MM.1S (cell line): Measurements from ENCODE around the gene SOX9.

Experiments used
- DNase-seq: peaks from one replicate; pipeline ENCODE4 v3.0.0-alpha.2; 2015
- H2AFZ ChIP-seq: fragments of 300-600 bp; sonication (generic); 2 replicates; pipeline ENCODE4 v1.6.0; 2016; ENCODE audit warnings: antibody characterized with exemption, low read length
- H3F3A ChIP-seq: fragments of 300-600 bp; sonication (generic); 2 replicates; pipeline ENCODE4 v1.6.1; 2016; ENCODE audit warnings: mild to moderate bottlenecking, antibody characterized with exemption, low read length, moderate library complexity, mixed read lengths; ENCODE audit not compliant: insufficient read depth
- H3K27ac ChIP-seq: fragments of 300-600 bp; sonication (generic); 2 replicates; pipeline ENCODE4 v1.5.1; 2016; ENCODE audit warnings: mild to moderate bottlenecking, low read length
- H3K27me3 ChIP-seq: fragments of 300-600 bp; sonication (generic); replicated peaks from 2 replicates; pipeline ENCODE4 v1.6.0; 2016; ENCODE audit warnings: low read length; ENCODE audit not compliant: insufficient read depth
- H3K36me3 ChIP-seq: fragments of 300-600 bp; sonication (generic); replicated peaks from 2 replicates; pipeline ENCODE4 v1.6.1; 2016; ENCODE audit warnings: mild to moderate bottlenecking, low read length, mixed read lengths; ENCODE audit not compliant: insufficient read depth
- H3K4me1 ChIP-seq: fragments of 300-600 bp; sonication (generic); 2 replicates; pipeline ENCODE4 v1.6.1; 2016; ENCODE audit warnings: low read length, mixed read lengths
- H3K4me2 ChIP-seq: fragments of 300-600 bp; sonication (generic); 2 replicates; pipeline ENCODE4 v1.6.0; 2016; ENCODE audit warnings: low read depth, low read length
- H3K4me3 ChIP-seq: fragments of 300-600 bp; sonication (generic); 2 replicates; pipeline ENCODE4 v1.5.1; 2016; ENCODE audit warnings: low read length, mixed read lengths
- H3K79me2 ChIP-seq: fragments of 300-600 bp; sonication (generic); 2 replicates; pipeline ENCODE4 v1.6.1; 2016; ENCODE audit warnings: mixed run types, low read length, mixed read lengths
- H3K9ac ChIP-seq: fragments of 300-600 bp; sonication (generic); 2 replicates; pipeline ENCODE4 v1.6.1; 2016; ENCODE audit warnings: low read length, mixed read lengths
- H3K9me2 ChIP-seq: fragments of 300-600 bp; sonication (generic); replicated peaks from 2 replicates; pipeline ENCODE4 v1.6.1; 2016; ENCODE audit warnings: mild to moderate bottlenecking, low read length, mixed read lengths; ENCODE audit not compliant: insufficient read depth
- H3K9me3 ChIP-seq: fragments of 300-600 bp; sonication (generic); replicated peaks from 2 replicates; pipeline ENCODE4 v1.6.1; 2016; ENCODE audit warnings: mild to moderate bottlenecking, low read length, mixed read lengths; ENCODE audit not compliant: insufficient read depth
- H4K20me1 ChIP-seq: fragments of 300-600 bp; sonication (generic); 2 replicates; pipeline ENCODE4 v1.6.1; 2016; ENCODE audit warnings: mild to moderate bottlenecking, low read length, moderate library complexity, mixed read lengths; ENCODE audit not compliant: insufficient read depth
- CTCF ChIP-seq: fragments of 300-600 bp; sonication (generic); IDR thresholded peaks from 2 replicates; pipeline ENCODE4 v1.5.1; 2016; ENCODE audit warnings: antibody characterized with exemption, low read length, mixed read lengths
- EZH2 ChIP-seq: fragments of 300-600 bp; sonication (generic); optimal IDR thresholded peaks from 2 replicates; pipeline ENCODE3; 2017; ENCODE audit warnings: low read depth, mild to moderate bottlenecking, antibody characterized with exemption, low read length, mixed read lengths
- EZH2phosphoT487 ChIP-seq: fragments of 300-600 bp; sonication (generic); IDR thresholded peaks from 2 replicates; pipeline ENCODE4 v1.6.1; 2018; ENCODE audit warnings: antibody characterized with exemption, low read length

Gene SOX9

GRCh38 chr17:72142614-72143013 lies 21.8 kb downstream of the SOX9 start:
- no peak for DNase-seq
- no peaks in the 10 kb centered on the region for H3K36me3 ChIP-seq
- no peaks in the 10 kb centered on the region for H3K79me2 ChIP-seq
- no peak overlapping the region for H2AFZ ChIP-seq
- no peaks in the 10 kb centered on the region for H3K9me2 ChIP-seq
- no peaks in the 10 kb centered on the region for H3K9me3 ChIP-seq
- no peaks in the 10 kb centered on the region for H4K20me1 ChIP-seq
- no peaks in the 10 kb centered on the region for H3K27me3 ChIP-seq
- H3F3A ChIP-seq: no peaks in the 10 kb centered on the region
- H3K9ac ChIP-seq: no peak overlapping the region
- no peak overlapping the region for H3K4me2 ChIP-seq
- H3K4me3 ChIP-seq: no peak overlapping the region
- H3K27ac ChIP-seq: no peak overlapping the region
- TF ChIP-seq CTCF: no peak
- no peak for TF ChIP-seq EZH2phosphoT487
- no peak for TF ChIP-seq EZH2
- no peaks in the 10 kb centered on the region for H3K4me1 ChIP-seq

GRCh38 chr17:72143245-72143644 lies 22.4 kb downstream of the SOX9 start:
- TF ChIP-seq CTCF (no peak), EZH2 (no peak), EZH2phosphoT487 (no peak)
- Histone ChIP-seq H3K4me1 (no peaks in the 10 kb centered on the region), H3K27me3 (no peaks in the 10 kb centered on the region), H4K20me1 (no peaks in the 10 kb centered on the region), H3K4me2 (no peak overlapping the region), H2AFZ (no peak overlapping the region), H3K4me3 (no peak overlapping the region), H3K9me2 (no peaks in the 10 kb centered on the region), H3K36me3 (no peaks in the 10 kb centered on the region), H3K9ac (no peak overlapping the region), H3K27ac (no peak overlapping the region), H3F3A (no peaks in the 10 kb centered on the region), H3K9me3 (no peaks in the 10 kb centered on the region), H3K79me2 (no peaks in the 10 kb centered on the region)
- DNase-seq: no peak

- H3K36me3 ChIP-seq: no peaks in the 10 kb centered on the region
- H2AFZ ChIP-seq: no peak overlapping the region
- no peaks in the 10 kb centered on the region for H3K9me2 ChIP-seq
- H3K9ac ChIP-seq: no peak overlapping the region
- no peaks in the 10 kb centered on the region for H3K9me3 ChIP-seq
- no peak for DNase-seq
- no peak overlapping the region for H3K4me3 ChIP-seq
- H4K20me1 ChIP-seq: no peaks in the 10 kb centered on the region
- H3K27ac ChIP-seq: no peak overlapping the region
- TF ChIP-seq EZH2 (no peak), EZH2phosphoT487 (no peak), CTCF (no peak)
- H3K27me3 ChIP-seq: no peaks in the 10 kb centered on the region
- no peaks in the 10 kb centered on the region for H3K79me2 ChIP-seq
- no peak overlapping the region for H3K4me2 ChIP-seq
- no peaks in the 10 kb centered on the region for H3F3A ChIP-seq
- H3K4me1 ChIP-seq: no peaks in the 10 kb centered on the region
These were observed 23.3 kb downstream of the SOX9 start for GRCh38 chr17:72144101-72144500.
